Measurements from ENCODE around the gene RRBP1. TPM values are rescaled to one million over a fixed set of nuclear protein-coding genes. Genes with fewer than 3 reads are reported as not detected.

Gene RRBP1
- total RNA-seq, 1 donor = 122 TPM

DNA sequence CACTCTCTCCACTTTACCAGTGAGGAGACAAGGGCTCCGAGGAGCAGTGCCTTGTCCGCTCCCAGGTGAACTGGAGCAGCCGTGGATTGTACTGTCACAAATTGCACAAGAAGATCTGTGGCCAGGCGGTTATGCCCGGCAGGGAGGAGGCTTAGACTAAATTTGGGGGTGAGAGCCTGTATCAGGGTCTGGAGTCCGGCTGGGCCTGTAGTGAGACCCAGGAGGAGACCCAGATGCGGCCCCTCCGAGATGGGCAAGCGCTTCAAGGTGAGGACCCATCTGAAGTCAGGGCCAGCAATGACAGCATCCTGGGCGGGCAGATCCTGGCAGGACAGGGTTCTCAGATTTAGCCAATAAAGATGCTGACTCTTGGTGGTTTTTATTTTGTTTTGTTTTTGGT, 45.3 kb upstream of the RRBP1 start:
- Histone ChIP-seq H3K27me3 (ENCODE audit: insufficient read depth, low read length) (peaks cover 2% of the 10 kb centered on the region), H3K27ac (ENCODE audit: low read depth, low read length) (no peak overlapping the region), H3K36me3 (ENCODE audit: insufficient read depth, low read length) (no peaks in the 10 kb centered on the region), H3K9me3 (ENCODE audit: low read depth, low read length) (no peaks in the 10 kb centered on the region), H4K20me1 (ENCODE audit: insufficient read depth, low read length) (no peaks in the 10 kb centered on the region), H2AFZ (ENCODE audit: low read length) (no peak overlapping the region), H3K4me2 (ENCODE audit: insufficient read depth, low read length) (no peak overlapping the region), H3K4me1 (ENCODE audit: insufficient read depth, low read length) (no peaks in the 10 kb centered on the region), H3K79me2 (ENCODE audit: insufficient read depth, low read length) (no peaks in the 10 kb centered on the region), H3K4me3 (ENCODE audit: insufficient read depth, low read length) (no peak overlapping the region)
- no peak for DNase-seq (ENCODE audit: insufficient read length, low spot score, missing footprints)
- TF ChIP-seq CTCF (IDR thresholded peaks at IDR 0.05; ENCODE audit: extremely low read depth, low read depth, low read length) = no peak

DNA sequence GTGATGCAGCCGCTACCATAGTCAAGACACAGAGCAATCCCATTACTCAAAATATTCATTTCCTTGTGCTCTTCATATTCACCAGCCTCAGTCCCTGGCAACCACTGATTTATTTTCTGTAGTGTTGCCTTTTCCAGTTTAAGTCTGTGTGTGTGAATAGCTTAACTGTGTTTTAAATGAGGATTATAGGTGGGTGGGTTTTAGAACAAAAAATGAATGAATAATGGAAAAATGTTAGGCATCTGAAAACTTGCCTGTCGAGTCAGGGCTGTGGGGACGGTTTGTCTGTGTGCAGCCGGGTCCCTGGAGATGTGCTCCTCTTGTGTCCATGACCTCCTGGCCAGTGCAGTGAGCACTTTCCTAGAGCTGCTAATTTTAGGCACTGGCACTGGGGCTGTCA, 44.9 kb upstream of the RRBP1 start:
- no peak overlapping the region for H3K4me2 ChIP-seq (ENCODE audit: insufficient read depth, low read length)
- H2AFZ ChIP-seq (ENCODE audit: low read length) = no peak overlapping the region
- TF ChIP-seq CTCF (IDR thresholded peaks at IDR 0.05; ENCODE audit: extremely low read depth, low read depth, low read length) = no peak
- no peaks in the 10 kb centered on the region for H4K20me1 ChIP-seq (ENCODE audit: insufficient read depth, low read length)
- no peaks in the 10 kb centered on the region for H3K4me1 ChIP-seq (ENCODE audit: insufficient read depth, low read length)
- no peak overlapping the region for H3K27ac ChIP-seq (ENCODE audit: low read depth, low read length)
- H3K36me3 ChIP-seq (ENCODE audit: insufficient read depth, low read length) = no peaks in the 10 kb centered on the region
- no peaks in the 10 kb centered on the region for H3K9me3 ChIP-seq (ENCODE audit: low read depth, low read length)
- DNase-seq (ENCODE audit: insufficient read length, low spot score, missing footprints) = no peak
- peaks cover 2% of the 10 kb centered on the region for H3K27me3 ChIP-seq (ENCODE audit: insufficient read depth, low read length)
- H3K4me3 ChIP-seq (ENCODE audit: insufficient read depth, low read length) = no peak overlapping the region
- no peaks in the 10 kb centered on the region for H3K79me2 ChIP-seq (ENCODE audit: insufficient read depth, low read length)

GRCh38 chr20:17725094-17725835, 43.2 kb upstream of the RRBP1 start:
- TF ChIP-seq CTCF (IDR thresholded peaks at IDR 0.05; ENCODE audit: extremely low read depth, low read depth, low read length) = no peak
- no peak overlapping the region for H3K27ac ChIP-seq (ENCODE audit: low read depth, low read length)
- no peak for DNase-seq (ENCODE audit: insufficient read length, low spot score, missing footprints)

DNA sequence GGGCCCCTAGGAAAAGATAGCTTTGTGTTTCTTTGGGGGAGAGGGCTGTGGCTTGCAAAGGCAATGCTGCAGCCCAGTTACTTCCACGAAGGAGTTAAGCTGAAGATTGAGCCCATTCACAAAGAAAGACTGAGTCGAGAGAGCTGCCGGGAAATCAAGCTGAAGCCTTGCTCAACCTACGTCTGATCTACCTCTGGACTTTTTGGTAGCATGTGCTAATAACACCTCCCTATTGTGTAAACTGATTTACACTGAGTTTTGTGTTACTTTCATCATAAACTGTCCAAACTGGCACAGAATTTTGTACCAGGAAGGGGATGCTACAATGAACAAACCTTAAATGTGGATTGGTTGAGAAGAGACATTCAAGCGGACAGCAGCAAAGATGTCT, 41.3 kb upstream of the RRBP1 start:
- peaks cover 4% of the 10 kb centered on the region for H3K27me3 ChIP-seq (ENCODE audit: insufficient read depth, low read length)
- no peak overlapping the region for H3K4me3 ChIP-seq (ENCODE audit: insufficient read depth, low read length)
- no peaks in the 10 kb centered on the region for H3K4me1 ChIP-seq (ENCODE audit: insufficient read depth, low read length)
- no peak overlapping the region for H2AFZ ChIP-seq (ENCODE audit: low read length)
- H3K79me2 ChIP-seq (ENCODE audit: insufficient read depth, low read length) = no peaks in the 10 kb centered on the region
- no peaks in the 10 kb centered on the region for H3K36me3 ChIP-seq (ENCODE audit: insufficient read depth, low read length)
- no peaks in the 10 kb centered on the region for H3K9me3 ChIP-seq (ENCODE audit: low read depth, low read length)
- DNase-seq (ENCODE audit: insufficient read length, low spot score, missing footprints) = no peak
- H3K27ac ChIP-seq (ENCODE audit: low read depth, low read length) = no peak overlapping the region
- H3K4me2 ChIP-seq (ENCODE audit: insufficient read depth, low read length) = no peak overlapping the region
- no peak for TF ChIP-seq CTCF (IDR thresholded peaks at IDR 0.05; ENCODE audit: extremely low read depth, low read depth, low read length)
- no peaks in the 10 kb centered on the region for H4K20me1 ChIP-seq (ENCODE audit: insufficient read depth, low read length)

More at GRCh38 chr20:17725094-17725835, 43.2 kb upstream of the RRBP1 start:
- no peaks in the 10 kb centered on the region for H3K79me2 ChIP-seq (ENCODE audit: insufficient read depth, low read length)
- H4K20me1 ChIP-seq (ENCODE audit: insufficient read depth, low read length) = no peaks in the 10 kb centered on the region
- no peak overlapping the region for H3K4me3 ChIP-seq (ENCODE audit: insufficient read depth, low read length)
- H3K27me3 ChIP-seq (ENCODE audit: insufficient read depth, low read length) = peaks cover 2% of the 10 kb centered on the region
- H3K9me3 ChIP-seq (ENCODE audit: low read depth, low read length) = no peaks in the 10 kb centered on the region
- no peaks in the 10 kb centered on the region for H3K36me3 ChIP-seq (ENCODE audit: insufficient read depth, low read length)
- H2AFZ ChIP-seq (ENCODE audit: low read length) = no peak overlapping the region
- no peaks in the 10 kb centered on the region for H3K4me1 ChIP-seq (ENCODE audit: insufficient read depth, low read length)
- H3K4me2 ChIP-seq (ENCODE audit: insufficient read depth, low read length) = no peak overlapping the region
